Lower leg skin (tissue), 4 donors: ENCODE data around the gene MTCH2. TPM values are rescaled to one million over a fixed set of nuclear protein-coding genes. Genes with fewer than 3 reads are reported as not detected.

Source experiments
- DNase-seq, 2 donors: peaks; one replicate each; pipeline ENCODE4 v3.0.0-alpha.2; 2019; ENCODE audit warnings: low spot score in 2 of 2
- H3K4me3 ChIP-seq: fragments of 200-600 bp; sonication (generic); 2 replicates; pipeline ENCODE4 v1.5.1; 2017; ENCODE audit warnings: mild to moderate bottlenecking, low read depth; ENCODE audit not compliant: poor library complexity, severe bottlenecking
- POLR2A ChIP-seq, 2 donors: fragments of 450-650 bp; IDR thresholded peaks; one replicate each; pipeline ENCODE4 v1.6.1; 2016 to 2017; ENCODE audit warnings: antibody characterized with exemption in 2 of 2, mild to moderate bottlenecking in 1 of 2, moderate library complexity in 1 of 2
- WGBS, 2 donors: methylation state at CpG; one replicate each; pipeline ENCODE4 v1.1.5; 2018; 5-methylcytosine and 5-hydroxymethylcytosine counted together
- intact Hi-C: fragments of 100-400 bp; cut with DNase I; formaldehyde crosslinking; loops from one replicate; pipeline ENCODE4 v1.15.0; 2023; ENCODE audit warnings: low total_unique reads
- total RNA-seq, 4 donors: library from RNA; depleted of rRNA; stranded (reverse); fragments of >200 nt; gene quantifications; one replicate each; pipeline ENCODE4 v1.1.0, GENCODE V29; 2016
- TF ChIP-seq, protein P1 (sequence below), 3 donors: fragments of 450-650 bp; IDR thresholded peaks; one replicate each; pipeline ENCODE4 v1.5.1; 2016; ENCODE audit warnings: antibody characterized with exemption in 3 of 3, mild to moderate bottlenecking in 3 of 3, moderate library complexity in 2 of 3

Gene MTCH2
- total RNA-seq, 4 donors from 2014 or later, result 24.1 to 64.6 (median 40.6) TPM

DNA sequence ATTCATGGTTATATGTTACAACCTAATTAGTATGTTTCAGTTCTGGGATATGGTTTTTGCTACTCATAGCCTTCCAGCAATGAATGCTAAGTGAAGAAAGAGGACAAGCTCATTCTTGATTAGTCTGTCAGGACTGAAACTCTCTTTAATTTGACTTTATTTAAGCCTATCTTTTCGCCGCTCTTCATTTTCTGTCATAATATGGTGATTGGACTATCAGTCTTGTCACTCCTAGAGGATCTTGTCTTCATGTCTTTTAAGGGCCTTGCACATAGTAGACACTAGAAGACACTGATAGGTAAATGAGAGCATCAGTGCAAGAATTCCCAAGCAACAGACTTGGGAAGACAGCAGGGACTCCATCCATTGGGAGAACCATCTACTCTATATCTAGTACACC, 18.9 kb upstream of the MTCH2 start:
- 93 to 95% methylated on average over 2 of the region's 2 CpGs for WGBS, 2 donors

DNA sequence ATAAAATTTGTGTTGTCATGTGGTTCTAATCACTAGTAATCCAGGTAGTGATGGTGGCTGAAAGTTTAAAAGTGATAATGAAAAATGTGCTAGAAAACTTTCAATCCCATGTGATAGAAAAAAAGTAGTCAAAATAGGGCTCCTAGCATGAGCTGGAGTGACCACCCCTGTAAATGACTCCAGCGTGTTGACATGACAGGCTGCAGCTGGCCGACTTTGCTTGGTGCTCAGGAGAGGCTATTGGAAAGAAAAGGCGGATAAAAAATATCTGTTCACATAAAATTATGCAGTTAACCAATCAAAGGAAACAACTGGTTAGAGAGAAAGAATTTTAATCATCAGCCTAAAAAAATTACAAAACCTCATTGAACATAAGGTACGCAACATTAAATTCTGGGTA, 16.9 kb upstream of the MTCH2 start:
- intact Hi-C loops, result no loop called here
- no peak overlapping the region for H3K4me3 ChIP-seq
- no peak for DNase-seq
- TF ChIP-seq POLR2A (IDR thresholded peaks at IDR 0.05), result no peak
- TF ChIP-seq, protein P1, sequence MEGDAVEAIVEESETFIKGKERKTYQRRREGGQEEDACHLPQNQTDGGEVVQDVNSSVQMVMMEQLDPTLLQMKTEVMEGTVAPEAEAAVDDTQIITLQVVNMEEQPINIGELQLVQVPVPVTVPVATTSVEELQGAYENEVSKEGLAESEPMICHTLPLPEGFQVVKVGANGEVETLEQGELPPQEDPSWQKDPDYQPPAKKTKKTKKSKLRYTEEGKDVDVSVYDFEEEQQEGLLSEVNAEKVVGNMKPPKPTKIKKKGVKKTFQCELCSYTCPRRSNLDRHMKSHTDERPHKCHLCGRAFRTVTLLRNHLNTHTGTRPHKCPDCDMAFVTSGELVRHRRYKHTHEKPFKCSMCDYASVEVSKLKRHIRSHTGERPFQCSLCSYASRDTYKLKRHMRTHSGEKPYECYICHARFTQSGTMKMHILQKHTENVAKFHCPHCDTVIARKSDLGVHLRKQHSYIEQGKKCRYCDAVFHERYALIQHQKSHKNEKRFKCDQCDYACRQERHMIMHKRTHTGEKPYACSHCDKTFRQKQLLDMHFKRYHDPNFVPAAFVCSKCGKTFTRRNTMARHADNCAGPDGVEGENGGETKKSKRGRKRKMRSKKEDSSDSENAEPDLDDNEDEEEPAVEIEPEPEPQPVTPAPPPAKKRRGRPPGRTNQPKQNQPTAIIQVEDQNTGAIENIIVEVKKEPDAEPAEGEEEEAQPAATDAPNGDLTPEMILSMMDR (IDR thresholded peaks at IDR 0.05), result no peak
- WGBS, 2 donors, result 78 to 82% methylated on average over 4 of the region's 4 CpGs

More for the DNA sequence above, 18.9 kb upstream of the MTCH2 start:
- H3K4me3 ChIP-seq, result no peak overlapping the region
- DNase-seq, result no peak
- TF ChIP-seq POLR2A (IDR thresholded peaks at IDR 0.05), result no peak
- TF ChIP-seq, protein P1 (IDR thresholded peaks at IDR 0.05), result no peak
- intact Hi-C loops, result no loop called here

DNA sequence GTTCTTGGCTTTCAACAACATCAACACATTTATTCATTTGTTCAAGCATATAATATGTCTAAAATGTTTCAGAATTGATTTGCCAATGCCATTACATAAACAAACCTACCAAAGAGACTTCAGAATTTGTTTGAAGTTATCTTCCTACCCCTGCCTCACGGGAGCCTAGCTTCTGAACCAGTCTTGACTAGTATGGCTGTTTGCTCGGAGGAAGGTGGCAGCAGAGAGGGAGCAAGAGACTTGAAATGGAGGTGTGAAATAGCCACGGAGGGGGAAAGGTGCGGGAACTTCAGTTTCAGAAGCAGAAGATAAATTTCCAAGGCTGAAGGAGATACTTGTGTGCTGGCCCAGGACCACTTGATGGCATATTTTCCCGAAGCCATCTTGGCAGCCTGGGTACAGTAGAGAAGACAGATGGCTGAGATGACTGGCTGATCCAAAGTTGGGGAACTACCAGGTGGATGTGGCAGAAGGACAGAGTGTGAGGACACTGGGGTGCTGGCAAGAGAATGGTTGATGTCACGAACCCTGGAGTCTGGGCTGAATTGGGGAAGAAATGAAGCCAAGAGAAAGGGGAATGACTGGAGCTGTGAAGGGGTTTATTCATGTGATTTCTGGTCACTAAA, 14.0 kb upstream of the MTCH2 start:
- WGBS, 2 donors, result 66 to 68% methylated on average over 6 of the region's 6 CpGs
- intact Hi-C loops, result no loop called here
- DNase-seq, result no peak
- no peak overlapping the region for H3K4me3 ChIP-seq
- TF ChIP-seq, protein P1 (IDR thresholded peaks at IDR 0.05), result no peak
- no peak for TF ChIP-seq POLR2A (IDR thresholded peaks at IDR 0.05)

DNA sequence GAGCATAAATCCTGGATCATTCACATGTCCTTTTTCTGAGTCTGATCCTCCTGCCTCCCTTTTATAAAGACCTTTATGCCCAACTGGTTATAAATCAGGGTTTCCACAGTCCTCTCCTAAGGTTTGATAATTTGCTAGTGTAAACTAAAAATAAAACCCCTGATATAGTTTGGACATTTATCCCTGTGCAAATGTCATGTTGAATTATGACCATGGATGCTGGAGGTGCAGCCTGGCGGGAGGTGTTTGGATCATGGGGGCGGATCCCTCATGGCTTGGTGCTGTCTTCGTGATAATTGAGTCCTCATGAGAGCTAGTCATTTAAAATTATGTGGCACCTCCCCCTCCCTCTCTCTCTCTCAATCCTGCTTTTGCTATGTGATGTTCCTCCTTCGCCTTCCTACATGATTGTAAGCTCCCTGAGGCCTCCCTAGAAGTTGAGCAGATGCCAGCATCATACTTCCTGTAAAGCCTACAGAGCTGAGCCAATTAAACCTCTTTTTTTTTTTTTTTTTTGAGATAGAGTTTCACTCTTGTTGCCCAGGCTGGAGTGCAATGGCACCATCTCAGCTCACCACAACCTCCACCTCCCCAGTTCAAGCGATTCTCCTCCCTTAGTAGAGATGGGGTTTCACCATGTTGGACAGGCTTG, 9.6 kb upstream of the MTCH2 start:
- H3K4me3 ChIP-seq, result no peak overlapping the region
- TF ChIP-seq POLR2A (IDR thresholded peaks at IDR 0.05), result no peak
- TF ChIP-seq, protein P1 (IDR thresholded peaks at IDR 0.05), result no peak
- WGBS, 2 donors, result 91 to 96% methylated on average over 5 of the region's 5 CpGs
- DNase-seq, result no peak
- intact Hi-C loops, result no loop called here

DNA sequence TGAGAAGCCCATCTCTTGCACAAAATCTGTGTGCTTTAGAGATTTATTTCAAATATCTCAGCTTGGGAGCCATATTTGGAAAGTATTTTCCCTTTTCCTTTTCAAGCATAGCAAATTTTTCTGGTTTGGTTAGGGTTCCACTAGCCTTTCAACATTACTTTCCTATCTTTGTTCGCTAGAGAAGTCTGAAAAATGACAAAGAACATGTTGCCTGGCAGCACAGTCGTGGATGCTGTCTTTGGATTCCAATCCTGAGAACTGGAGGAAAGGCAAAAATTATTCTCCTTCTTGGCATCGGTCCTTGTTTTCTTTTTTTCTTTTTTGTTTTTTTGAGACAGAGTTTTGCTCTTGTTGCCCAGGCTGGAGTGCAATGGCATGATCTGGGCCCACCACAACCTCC, 6.9 kb upstream of the MTCH2 start:
- intact Hi-C loops, result no loop called here
- H3K4me3 ChIP-seq, result no peak overlapping the region
- TF ChIP-seq POLR2A (IDR thresholded peaks at IDR 0.05), result no peak
- TF ChIP-seq, protein P1 (IDR thresholded peaks at IDR 0.05), result no peak
- WGBS, 2 donors, result 68 to 75% methylated on average over 3 of the region's 3 CpGs
- DNase-seq, result no peak
